ENCODE data around the gene IDE.

Gene IDE

GRCh38 chr10:92595505-92595904, 21.6 kb upstream of the IDE start:
- TF ChIP-seq REST (IDR thresholded peaks at IDR 0.05; ENCODE audit: insufficient read depth in 1 of 2, low read depth in 2 of 2, low read length in 2 of 2), result no peak
- TF ChIP-seq TAF1 (IDR thresholded peaks at IDR 0.05; ENCODE audit: borderline replicate concordance, insufficient read depth, low read length), result no peak
- no peak for TF ChIP-seq FOXP2 (optimal IDR thresholded peaks at IDR 0.05; ENCODE audit: borderline replicate concordance, extremely low read depth, extremely low read length, insufficient read depth)
- no peak for TF ChIP-seq SIN3A (IDR thresholded peaks at IDR 0.05; ENCODE audit: borderline replicate concordance, insufficient read depth, low read length)
- no peak for TF ChIP-seq POLR2AphosphoS5 (IDR thresholded peaks at IDR 0.05; ENCODE audit: low read depth, low read length)

- TF ChIP-seq SIN3A (IDR thresholded peaks at IDR 0.05; ENCODE audit: borderline replicate concordance, insufficient read depth, low read length) (no peak), POLR2AphosphoS5 (IDR thresholded peaks at IDR 0.05; ENCODE audit: low read depth, low read length) (no peak), REST (IDR thresholded peaks at IDR 0.05; ENCODE audit: insufficient read depth in 1 of 2, low read depth in 2 of 2, low read length in 2 of 2) (no peak), FOXP2 (optimal IDR thresholded peaks at IDR 0.05; ENCODE audit: borderline replicate concordance, extremely low read depth, extremely low read length, insufficient read depth) (no peak), TAF1 (IDR thresholded peaks at IDR 0.05; ENCODE audit: borderline replicate concordance, insufficient read depth, low read length) (no peak)
These were observed 20.0 kb upstream of the IDE start for GRCh38 chr10:92593619-92594588.

GRCh38 chr10:92592761-92593618, 19.1 kb upstream of the IDE start, which contains the start of gene KIF11:
TSS of gene KIF11 (plus strand) at chr10:92593130. CDS start at chr10:92593376, 246 bp downstream.
- TF ChIP-seq SIN3A (IDR thresholded peaks at IDR 0.05; ENCODE audit: borderline replicate concordance, insufficient read depth, low read length) (0 out of 2 replicates have a peak, but pooled peaks have one; percentile 79), REST (IDR thresholded peaks at IDR 0.05; ENCODE audit: insufficient read depth in 1 of 2, low read depth in 2 of 2, low read length in 2 of 2) (peak in 1 of 2 experiments; percentile 6; a peak in 1 of 4 replicates), FOXP2 (optimal IDR thresholded peaks at IDR 0.05; ENCODE audit: borderline replicate concordance, extremely low read depth, extremely low read length, insufficient read depth) (peak; percentile 33), POLR2AphosphoS5 (IDR thresholded peaks at IDR 0.05; ENCODE audit: low read depth, low read length) (peak; percentile 95), TAF1 (IDR thresholded peaks at IDR 0.05; ENCODE audit: borderline replicate concordance, insufficient read depth, low read length) (peak; percentile 73)

GRCh38 chr10:92591550-92592022, 17.7 kb upstream of the IDE start:
- TF ChIP-seq TAF1 (IDR thresholded peaks at IDR 0.05; ENCODE audit: borderline replicate concordance, insufficient read depth, low read length) (0 out of 2 replicates have a peak, but pooled peaks have one; percentile 29), POLR2AphosphoS5 (IDR thresholded peaks at IDR 0.05; ENCODE audit: low read depth, low read length) (peak; percentile 79), REST (IDR thresholded peaks at IDR 0.05; ENCODE audit: insufficient read depth in 1 of 2, low read depth in 2 of 2, low read length in 2 of 2) (no peak), SIN3A (IDR thresholded peaks at IDR 0.05; ENCODE audit: borderline replicate concordance, insufficient read depth, low read length) (no peak), FOXP2 (optimal IDR thresholded peaks at IDR 0.05; ENCODE audit: borderline replicate concordance, extremely low read depth, extremely low read length, insufficient read depth) (peak; percentile 88)
